Upper lobe of left lung (tissue), 6 donors: ENCODE measurements around the gene PRKD1. TPM values are rescaled to one million over a fixed set of nuclear protein-coding genes. Genes with fewer than 3 reads are reported as not detected.

Experiments
- ATAC-seq, 2 donors: fragments of 200-7000 bp; cut with Tn5 transposase; one replicate each; pipeline ENCODE4 v1.9.1; 2022; ENCODE audit warnings: mild to moderate bottlenecking in 2 of 2, moderate library complexity in 2 of 2; ENCODE audit not compliant: low FRiP score in 2 of 2
- DNase-seq, 2 donors: peaks; one replicate each; pipeline ENCODE4 v3.0.0-alpha.2; 2019 to 2020
- H3K27ac ChIP-seq, 4 donors: fragments of 200-600 bp; sonication (generic); one replicate each; pipeline ENCODE4 v1.5.1; 2016 to 2019
- H3K27me3 ChIP-seq, 4 donors: fragments of 200-600 bp; sonication (generic); one replicate each; pipeline ENCODE4 v1.5.1; 2017 to 2019
- H3K36me3 ChIP-seq, 4 donors: fragments of 200-600 bp; sonication (generic); one replicate each; pipeline ENCODE4 v1.5.1; 2016 to 2019
- H3K4me1 ChIP-seq, 4 donors: fragments of 200-600 bp; sonication (generic); one replicate each; pipeline ENCODE4 v1.5.1; 2018 to 2019
- H3K4me3 ChIP-seq, 4 donors: fragments of 200-600 bp; sonication (generic); one replicate each; pipeline ENCODE4 v1.5.1; 2017 to 2019; ENCODE audit warnings: mild to moderate bottlenecking in 2 of 4, moderate library complexity in 1 of 4
- H3K9me3 ChIP-seq, 4 donors: fragments of 200-600 bp; sonication (generic); one replicate each; pipeline ENCODE4 v1.5.1; 2018 to 2019
- CTCF ChIP-seq, 6 experiments: fragments of 450-650 bp in 4 of 6; fragments of 200-600 bp in 2 of 6; sonication (generic) in 2 of 6; IDR thresholded peaks; one replicate each; pipeline ENCODE4 v1.5.1; 2016 to 2019; ENCODE audit warnings: antibody characterized with exemption in 6 of 6
- EP300 ChIP-seq, 4 donors: sonication (generic); formaldehyde crosslinking; IDR thresholded peaks; one replicate each; pipeline ENCODE4 v1.5.1; 2017; ENCODE audit warnings: antibody characterized with exemption in 4 of 4, control low read depth in 2 of 4
- POLR2A ChIP-seq, 4 donors: fragments of 450-650 bp; IDR thresholded peaks; one replicate each; pipeline ENCODE4 v1.5.1; 2016 to 2017; ENCODE audit warnings: antibody characterized with exemption in 4 of 4, mild to moderate bottlenecking in 2 of 4
- POLR2AphosphoS5 ChIP-seq, 2 donors: sonication (generic); formaldehyde crosslinking; IDR thresholded peaks; one replicate each; pipeline ENCODE4 v1.5.1; 2017; ENCODE audit warnings: antibody characterized with exemption in 2 of 2
- WGBS, 2 donors: methylation state at CpG; one replicate each; pipeline ENCODE4 v1.1.5; 2017 to 2018; 5-methylcytosine and 5-hydroxymethylcytosine counted together
- total RNA-seq, 6 donors: library from RNA; depleted of rRNA in 4 of 6; stranded (reverse); fragments of >200 nt in 4 of 6; gene quantifications; one replicate each; pipeline versions ENCODE4 v1.1.0 to v1.2.1, GENCODE V29; 2016 to 2021
- donor health status: DM: no; HTN: no; CAD: no; lungs with moderate emphysema.
- donor health status: DM: no; HTN: yes; CAD: no; lungs with severe emphysema.

Gene PRKD1
- total RNA-seq, 6 donors from 2014 or later: 12.2 to 32.5 (median 15.2) TPM

DNA sequence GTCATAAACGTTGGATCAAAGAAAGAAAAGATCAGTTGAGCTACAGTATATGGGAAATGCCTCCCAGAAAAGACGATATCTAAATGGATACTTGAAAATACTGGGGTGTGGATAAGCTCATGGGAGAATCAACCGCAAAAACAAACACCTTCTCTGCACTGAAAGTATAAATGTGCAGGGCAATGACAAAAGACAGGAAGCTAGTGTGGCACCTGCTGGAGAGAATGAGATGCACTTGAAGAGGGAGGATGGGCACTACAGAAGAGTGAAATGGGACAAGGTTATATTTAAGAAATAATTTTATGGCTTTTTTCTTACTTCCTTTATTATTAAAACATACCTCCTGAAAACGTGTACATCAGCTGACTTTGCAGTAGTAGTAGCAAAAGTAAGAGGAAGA is 153.7 kb downstream of the PRKD1 start:
- Histone ChIP-seq H3K36me3 (no peaks in the 10 kb centered on the region), H3K27me3 (no peaks in the 10 kb centered on the region), H3K4me1 (no peaks in the 10 kb centered on the region), H3K9me3 (peaks cover 0 to 11% (median 4%) of the 10 kb centered on the region in 4 donors), H3K27ac (no peak overlapping the region), H3K4me3 (no peak overlapping the region)
- DNase-seq (no peak), ATAC-seq (no peak)
- TF ChIP-seq EP300 (IDR thresholded peaks at IDR 0.05) (no peak), CTCF (IDR thresholded peaks at IDR 0.05) (no peak), POLR2AphosphoS5 (IDR thresholded peaks at IDR 0.05) (no peak), POLR2A (IDR thresholded peaks at IDR 0.05) (no peak)
- 56 to 60% methylated on average over 4 of the region's 4 CpGs for WGBS, 2 donors

GRCh38 chr14:29763342-29763858 is 164.2 kb downstream of the PRKD1 start:
- WGBS, 2 donors: 65 to 90% methylated on average over 2 of the region's 2 CpGs
- Histone ChIP-seq H3K27me3 (no peaks in the 10 kb centered on the region), H3K27ac (no peak overlapping the region), H3K36me3 (no peaks in the 10 kb centered on the region), H3K4me3 (no peak overlapping the region), H3K4me1 (no peaks in the 10 kb centered on the region), H3K9me3 (no peaks in the 10 kb centered on the region)
- DNase-seq: no peak
- no peak for ATAC-seq
- TF ChIP-seq POLR2AphosphoS5 (IDR thresholded peaks at IDR 0.05) (no peak), POLR2A (IDR thresholded peaks at IDR 0.05) (no peak), EP300 (IDR thresholded peaks at IDR 0.05) (no peak), CTCF (IDR thresholded peaks at IDR 0.05) (no peak)

DNA sequence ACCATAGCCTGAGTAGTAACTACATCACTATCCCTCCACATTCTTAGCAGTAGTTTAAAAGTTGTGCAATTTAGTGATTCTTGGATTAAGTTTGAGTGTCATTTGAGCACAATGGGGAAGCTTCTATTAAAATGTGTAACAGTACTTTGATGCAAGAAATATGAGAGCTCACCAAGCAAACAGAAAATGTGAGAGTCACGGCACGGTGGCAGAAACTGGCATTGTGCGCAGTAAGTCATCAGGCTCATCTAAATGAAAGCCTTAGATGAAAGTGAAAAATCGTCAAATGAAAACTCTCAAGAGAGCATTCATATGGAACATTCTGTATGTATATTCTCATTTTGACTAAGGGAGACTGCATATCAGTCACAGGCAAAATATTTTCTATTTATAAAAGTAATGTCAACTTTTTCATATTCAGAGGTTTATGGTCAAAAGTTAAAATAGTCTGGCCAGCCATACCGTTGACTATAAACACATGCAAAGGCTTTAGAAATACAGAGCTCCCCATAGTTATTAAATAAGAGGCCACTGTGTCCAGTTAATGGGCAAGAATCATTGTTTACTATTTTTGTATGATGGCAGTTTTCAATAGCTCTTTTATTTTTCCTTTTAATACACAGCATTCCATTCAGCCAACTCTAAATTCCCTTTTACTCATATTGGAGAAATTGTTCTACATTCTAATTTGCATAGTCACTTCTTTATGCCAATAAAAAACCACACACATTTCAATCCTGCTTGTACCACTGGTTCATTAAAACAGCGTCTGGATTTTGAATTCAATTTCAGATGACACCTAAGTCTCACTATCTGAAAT is 167.9 kb downstream of the PRKD1 start:
- H3K4me1 ChIP-seq: no peaks in the 10 kb centered on the region
- TF ChIP-seq POLR2A (IDR thresholded peaks at IDR 0.05): no peak
- no peak for TF ChIP-seq EP300 (IDR thresholded peaks at IDR 0.05)
- TF ChIP-seq CTCF (IDR thresholded peaks at IDR 0.05): no peak
- H3K27ac ChIP-seq: no peak overlapping the region
- no peaks in the 10 kb centered on the region for H3K36me3 ChIP-seq
- ATAC-seq (no peak), DNase-seq (no peak)
- 83 to 86% methylated on average over 6 of the region's 6 CpGs for WGBS, 2 donors
- H3K9me3 ChIP-seq: no peaks in the 10 kb centered on the region
- no peaks in the 10 kb centered on the region for H3K27me3 ChIP-seq
- H3K4me3 ChIP-seq: no peak overlapping the region

DNA sequence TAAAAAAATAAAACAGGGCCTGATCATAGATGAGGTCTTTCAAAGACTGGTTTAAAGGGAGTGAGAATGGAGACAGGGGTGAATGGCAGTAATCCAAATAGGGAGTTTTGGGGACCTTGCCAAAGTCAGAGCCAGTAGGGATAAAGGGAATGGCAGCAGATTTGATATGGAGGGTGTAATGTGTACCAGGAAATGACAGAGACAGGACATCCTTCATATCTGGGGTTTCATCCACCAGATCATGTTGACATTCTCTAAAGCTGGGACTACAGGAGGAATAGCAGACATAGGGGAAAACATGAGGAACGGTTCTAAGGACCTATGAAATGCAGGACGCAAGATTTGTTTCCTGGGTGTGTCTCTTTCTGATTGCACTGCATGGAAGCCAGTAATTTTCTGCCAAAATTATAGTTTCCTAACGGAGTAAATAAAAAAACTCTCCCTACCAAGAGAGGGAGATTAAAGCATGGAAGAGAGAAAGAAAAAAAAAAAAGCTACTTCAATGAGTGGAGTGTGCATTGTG is 169.9 kb downstream of the PRKD1 start:
- ATAC-seq (no peak), DNase-seq (no peak)
- 54 to 61% methylated on average over 3 of the region's 3 CpGs for WGBS, 2 donors
- H3K36me3 ChIP-seq: no peaks in the 10 kb centered on the region
- no peak overlapping the region for H3K27ac ChIP-seq
- no peaks in the 10 kb centered on the region for H3K9me3 ChIP-seq
- no peak overlapping the region for H3K4me3 ChIP-seq
- no peak for TF ChIP-seq POLR2AphosphoS5 (IDR thresholded peaks at IDR 0.05)
- no peak for TF ChIP-seq POLR2A (IDR thresholded peaks at IDR 0.05)
- no peak for TF ChIP-seq CTCF (IDR thresholded peaks at IDR 0.05)
- no peak for TF ChIP-seq EP300 (IDR thresholded peaks at IDR 0.05)
- H3K27me3 ChIP-seq: no peaks in the 10 kb centered on the region
- no peaks in the 10 kb centered on the region for H3K4me1 ChIP-seq
